Hematopoietic multipotent progenitor cell treated with erythropoietin and hydrocortisone succinate and interleukin-3 and kit ligand, for 17 days (in vitro differentiated cells): ENCODE data around the gene RIC8B.
A peak's percentile ranks its signal among the peaks of the same experiment; 100 is the strongest.
"Not testable (repeated sequence)": the region's sequence is repeated elsewhere in the genome, so short reads cannot be mapped to it uniquely, and the experiment has no call there.

Experiments used
- DNase-seq: peaks from one replicate; pipeline ENCODE4 v3.0.0-alpha.2; 2015; ENCODE audit warnings: low spot score

RIC8B gene

DNA sequence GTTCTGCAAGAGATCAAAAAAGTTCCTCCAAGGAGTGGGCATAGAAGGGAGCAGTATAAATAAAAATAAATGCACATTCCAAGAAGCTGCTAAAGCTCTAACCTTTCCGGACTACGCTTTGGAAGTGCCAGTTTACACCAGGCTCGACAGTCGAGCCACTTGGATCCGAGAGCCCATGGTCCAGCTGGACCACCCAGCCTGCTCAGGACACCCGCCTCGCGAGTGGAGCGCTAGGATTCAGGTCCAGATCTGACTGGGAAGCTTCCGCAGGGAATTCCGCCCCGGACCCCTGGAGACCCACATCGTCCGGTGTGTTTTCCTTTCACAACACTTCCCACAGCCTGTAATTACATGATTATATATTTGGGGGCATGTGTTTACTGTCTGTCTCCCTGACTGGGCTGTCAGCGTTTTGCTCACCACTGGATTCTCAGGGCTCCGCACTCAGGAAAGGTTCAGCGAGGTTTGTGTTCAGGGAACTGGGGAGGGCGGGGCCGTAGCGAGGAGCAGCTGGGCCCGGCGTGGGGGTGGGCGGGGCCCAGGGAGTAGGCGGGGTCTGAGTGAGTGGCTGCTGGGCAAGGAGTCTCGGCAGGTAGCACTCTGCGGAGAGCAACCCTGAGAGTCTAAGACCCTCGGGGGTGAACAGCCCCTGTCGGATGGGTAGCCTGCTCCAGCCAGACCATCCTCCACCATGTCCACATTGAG is 128.9 kb downstream of the RIC8B start:
- peak; percentile 14 for DNase-seq

DNA sequence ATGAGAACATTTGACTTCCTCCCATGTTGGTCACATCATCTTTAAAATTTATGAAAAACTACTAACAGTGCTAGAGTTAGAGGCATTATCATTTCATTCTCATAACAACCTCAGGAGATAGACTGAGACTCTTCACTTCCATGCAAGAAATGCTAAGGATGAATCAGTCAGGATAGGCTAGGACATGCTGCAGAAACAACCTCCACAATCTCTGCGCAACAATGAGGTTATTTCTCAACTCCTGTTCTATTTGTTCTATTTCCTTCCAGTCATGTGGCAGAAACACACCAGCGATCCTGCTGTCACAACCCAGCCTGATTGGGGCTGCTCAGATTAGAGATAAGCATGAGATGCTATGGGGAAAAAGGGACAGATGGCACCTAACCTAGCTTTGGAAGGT is 132.2 kb downstream of the RIC8B start:
- DNase-seq, result no peak

DNA sequence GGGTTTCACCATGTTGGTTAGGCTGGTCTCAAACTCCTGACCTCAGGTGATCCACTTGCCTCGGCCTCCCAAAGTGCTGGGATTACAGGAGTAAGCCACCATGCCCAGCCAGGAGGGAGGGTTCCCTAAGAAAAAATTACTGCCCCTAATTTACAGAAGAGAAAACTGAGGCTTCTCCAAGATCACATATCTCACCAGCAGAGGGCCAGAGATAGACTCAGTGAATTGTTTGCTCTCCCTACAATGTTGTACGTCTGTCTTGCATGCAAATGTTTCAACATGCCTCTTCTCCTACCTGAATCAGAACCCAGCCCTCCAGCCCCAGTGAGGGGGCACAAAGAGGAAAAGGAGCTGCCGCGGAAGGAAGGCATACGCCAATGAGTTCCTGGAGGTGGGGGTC is 132.9 kb downstream of the RIC8B start:
- DNase-seq, result no peak

DNA sequence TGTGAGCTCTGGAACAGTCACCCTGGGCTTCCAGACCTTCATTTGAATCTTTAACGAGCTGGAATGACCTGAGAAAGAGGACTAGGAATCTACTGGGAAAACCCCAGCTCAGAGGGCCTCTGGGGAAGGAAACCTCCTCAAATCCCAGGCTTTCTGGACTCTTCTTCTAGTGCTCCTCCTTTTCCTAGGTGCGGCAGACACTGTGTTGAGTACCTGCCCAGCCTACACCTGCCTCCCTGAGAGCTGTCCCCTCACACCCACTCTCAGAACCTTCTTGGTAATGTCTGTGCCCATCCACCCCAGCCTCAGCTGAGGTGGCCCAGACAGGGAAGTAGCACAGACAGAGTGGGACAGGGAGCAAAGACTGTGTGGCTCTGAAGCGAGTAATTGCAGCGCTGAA is 133.4 kb downstream of the RIC8B start:
- DNase-seq, result no peak

DNA sequence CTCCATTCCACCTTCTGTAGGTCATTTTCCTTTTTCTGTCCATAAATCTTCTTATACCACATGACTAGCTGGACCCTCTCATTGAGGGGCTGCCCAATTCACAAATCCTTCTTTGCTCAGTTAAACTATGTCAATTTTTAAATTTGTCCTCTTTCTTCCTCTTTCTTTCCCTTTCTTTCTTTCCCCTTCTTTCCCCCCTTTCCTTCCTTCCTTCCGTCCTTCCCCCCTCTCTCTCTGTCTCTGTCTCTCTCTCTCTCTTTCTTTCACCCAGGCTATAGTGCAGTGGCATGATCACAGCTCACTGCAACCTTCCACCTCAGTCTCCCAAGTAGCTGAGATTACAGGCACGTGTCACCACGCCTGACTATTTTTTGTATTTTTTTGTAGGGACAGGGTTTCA is 134.1 kb downstream of the RIC8B start:
- DNase-seq, result no peak

DNA sequence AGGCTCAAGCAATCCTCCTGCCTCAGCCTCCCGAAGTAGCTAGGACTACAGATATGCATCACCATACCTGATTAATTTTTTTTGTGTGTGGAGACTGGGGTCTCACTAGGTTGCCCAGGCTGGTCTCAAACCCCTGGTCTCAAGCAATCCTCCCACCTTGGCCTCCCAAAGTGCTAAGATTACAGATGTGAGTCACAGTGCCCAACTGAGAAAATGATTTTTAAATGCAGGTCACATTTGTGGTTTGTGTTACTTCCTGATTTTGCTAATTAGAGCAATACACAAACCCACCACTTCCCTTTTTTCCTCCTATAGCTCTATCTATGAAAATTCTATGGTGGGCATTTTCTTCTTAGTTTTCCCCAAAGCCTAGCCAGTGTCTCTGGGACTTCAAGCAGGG is 135.7 kb downstream of the RIC8B start:
- DNase-seq, result no peak

DNA sequence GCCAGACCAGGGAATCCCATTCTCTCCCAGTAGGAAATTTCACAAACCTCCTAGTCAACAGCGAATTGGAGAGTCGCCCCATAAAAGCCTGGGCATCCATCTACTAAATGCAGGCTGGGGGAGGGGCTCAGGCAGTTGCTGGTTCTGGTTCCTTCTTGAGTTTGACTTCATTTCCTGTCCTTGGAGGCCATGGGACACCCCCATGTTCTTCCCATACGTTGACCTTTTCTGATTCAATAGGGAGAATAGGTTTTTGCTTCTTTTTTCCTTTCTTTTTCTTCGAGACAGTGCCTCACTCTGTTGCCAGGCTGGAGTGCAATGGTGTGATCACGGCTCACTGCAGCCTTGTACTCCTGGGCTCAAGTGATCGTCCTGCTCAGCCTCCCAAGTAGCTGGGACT is 137.1 kb downstream of the RIC8B start:
- no peak for DNase-seq

DNA sequence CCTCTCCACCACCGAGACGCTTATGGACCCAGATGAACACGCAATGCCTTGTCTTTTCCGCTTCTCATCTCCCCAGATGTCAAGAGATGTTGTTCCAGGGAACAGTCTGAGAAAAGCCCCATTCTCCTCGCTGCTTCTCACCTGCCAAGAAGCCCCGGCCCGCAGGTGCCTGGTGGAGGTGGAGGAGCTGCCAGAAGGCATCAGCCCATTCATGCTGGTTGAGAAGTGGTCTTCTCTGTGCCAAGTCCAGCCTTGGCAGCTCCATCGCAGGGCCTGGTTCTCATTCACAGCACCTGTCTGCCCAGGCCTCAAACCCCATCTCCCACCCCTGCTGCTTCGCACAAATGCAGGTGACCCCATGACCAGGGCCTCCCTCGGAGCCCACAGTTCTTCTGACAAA is 139.0 kb downstream of the RIC8B start:
- no peak for DNase-seq

DNA sequence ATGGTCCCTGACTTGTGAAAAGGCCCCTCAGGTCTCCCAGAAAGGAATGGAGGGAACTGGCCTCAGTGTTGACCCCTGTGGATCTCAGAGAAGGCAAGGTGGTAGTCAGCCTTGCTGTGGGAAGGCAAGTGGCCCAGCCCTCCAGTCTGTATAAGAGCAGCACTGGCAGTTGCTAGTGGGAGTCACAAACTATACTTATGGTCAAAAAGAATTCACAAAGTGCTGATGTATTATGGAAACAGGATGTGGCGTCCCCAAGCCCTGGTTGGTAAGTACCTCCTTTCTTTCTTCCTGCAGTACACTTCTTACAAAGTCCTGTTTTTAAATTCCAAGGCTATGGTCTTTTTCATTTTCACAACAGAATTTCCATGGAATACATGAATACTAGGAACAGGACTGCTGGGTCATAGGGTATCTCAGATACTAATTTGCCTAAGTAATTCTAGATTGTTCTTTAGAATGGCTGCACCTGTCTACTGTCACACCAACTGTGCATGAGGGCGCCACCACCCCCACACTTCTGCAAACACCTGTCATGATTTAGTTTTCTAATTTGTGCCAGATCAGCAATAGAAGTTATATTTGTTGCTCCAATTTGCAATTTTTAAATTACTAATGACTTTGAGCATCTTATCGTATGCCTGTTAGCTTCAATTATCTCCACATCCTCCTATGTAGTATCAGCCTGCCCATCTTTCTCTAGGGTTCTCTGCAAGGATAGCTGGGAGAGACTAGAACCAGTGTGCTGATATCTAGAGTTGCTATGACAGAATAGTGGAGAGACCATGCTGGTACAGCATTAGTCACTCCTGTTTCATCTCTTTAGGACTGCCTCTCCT is 140.5 kb downstream of the RIC8B start:
- no peak for DNase-seq

DNA sequence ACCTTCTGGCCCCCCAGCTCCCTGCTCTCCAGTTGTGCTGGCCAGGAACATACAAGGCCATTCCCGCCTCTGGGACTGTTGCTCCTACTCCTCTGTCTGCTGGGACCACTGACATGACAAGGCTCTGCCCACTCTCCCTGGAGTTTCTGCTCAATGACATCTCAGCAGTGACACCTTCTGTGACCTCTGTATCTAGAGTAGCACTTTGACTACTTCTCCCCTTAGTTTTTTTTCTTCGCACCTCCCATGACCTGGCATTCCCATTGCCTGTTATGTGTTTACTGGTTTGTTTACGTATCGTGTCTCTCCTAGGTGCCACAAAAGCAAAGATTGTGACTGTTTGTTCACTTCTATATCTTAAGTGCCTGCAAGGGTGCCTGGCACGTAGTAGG is 141.1 kb downstream of the RIC8B start:
- DNase-seq, result no peak

DNA sequence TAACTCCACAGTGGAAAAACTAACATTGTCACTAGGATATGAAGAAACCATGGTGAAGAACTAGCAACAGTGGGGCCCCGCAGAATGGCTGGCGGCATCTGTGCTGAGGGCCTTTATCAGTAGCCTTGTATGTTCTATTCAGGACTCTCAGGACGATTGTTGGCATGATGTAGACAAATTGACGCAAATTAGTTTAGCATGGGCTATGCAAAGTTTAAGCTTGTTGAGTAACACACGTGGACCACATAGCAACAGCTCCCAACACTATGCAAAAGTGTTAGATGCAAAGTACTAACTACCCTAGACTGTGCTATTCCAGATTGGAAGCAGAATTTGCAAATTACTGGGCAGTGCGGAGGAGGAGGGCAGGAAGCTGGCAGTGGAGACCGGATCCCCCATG is 143.0 kb downstream of the RIC8B start:
- DNase-seq, result no peak

DNA sequence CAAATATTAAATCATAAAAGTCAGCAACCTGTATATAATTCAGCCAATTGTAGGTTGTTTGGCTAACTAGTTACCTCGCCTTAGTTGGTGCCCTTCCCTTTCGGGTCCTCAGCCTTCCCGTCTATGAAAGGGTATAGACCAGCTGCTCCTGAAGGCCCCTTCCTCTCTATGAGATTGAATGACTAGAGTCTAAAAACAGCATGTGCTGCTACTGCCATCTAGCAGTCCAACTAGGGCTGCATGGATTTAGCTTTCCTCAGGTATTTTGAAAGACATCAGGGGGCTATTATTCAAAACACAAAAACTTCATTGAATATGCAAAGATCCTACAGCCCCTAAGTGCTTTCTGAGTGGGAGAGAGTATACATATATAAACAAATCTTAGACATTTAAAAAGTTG is 144.3 kb downstream of the RIC8B start:
- DNase-seq, result no peak

DNA sequence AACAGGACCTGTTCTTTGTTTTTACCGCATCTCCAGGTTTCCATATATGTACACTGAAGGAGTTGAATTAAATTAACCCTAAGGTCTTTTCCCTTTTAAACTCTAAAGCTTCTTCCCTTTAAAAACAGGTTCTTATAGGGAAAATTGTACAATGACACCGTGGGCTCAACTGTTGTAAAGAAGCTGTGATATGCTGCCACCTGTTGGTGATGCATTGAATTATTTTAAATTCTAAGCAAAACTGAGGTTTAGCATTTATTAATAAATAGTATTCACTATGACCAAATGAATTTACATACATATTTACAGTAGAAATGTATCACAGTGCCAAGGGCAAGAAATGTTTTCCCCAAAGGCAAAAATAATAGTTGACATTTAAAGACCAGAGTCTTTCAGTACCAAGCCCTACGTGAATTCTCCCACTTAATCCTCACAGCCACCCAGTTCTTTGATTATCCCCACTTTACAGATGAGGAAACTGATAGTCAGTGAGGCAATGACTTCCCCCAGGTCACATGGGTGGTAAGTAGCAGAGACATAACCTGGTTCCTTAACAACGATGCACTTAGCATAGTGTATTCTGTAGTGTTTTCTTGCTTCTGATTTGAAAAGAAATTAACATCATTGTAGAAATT is 145.5 kb downstream of the RIC8B start:
- peak; percentile 39 for DNase-seq

DNA sequence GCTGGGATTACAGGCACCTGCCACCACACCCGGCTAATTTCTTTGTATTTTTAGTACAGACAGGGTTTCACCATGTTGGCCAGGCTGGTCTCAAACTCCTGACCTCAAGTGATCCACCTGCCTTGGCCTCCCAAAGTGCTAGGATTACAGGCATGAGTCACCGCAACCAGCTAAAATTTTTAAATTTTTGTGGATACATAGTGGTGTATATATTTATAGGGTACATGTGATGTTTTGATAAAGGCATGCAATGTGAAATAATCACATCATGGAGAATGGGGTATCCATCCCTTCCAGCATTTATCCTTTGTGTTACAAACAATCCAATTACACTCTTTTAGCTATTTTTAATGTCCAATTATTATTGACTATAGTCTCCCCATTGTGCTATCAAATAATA is 147.5 kb downstream of the RIC8B start:
- not testable (repeated sequence) for DNase-seq

DNA sequence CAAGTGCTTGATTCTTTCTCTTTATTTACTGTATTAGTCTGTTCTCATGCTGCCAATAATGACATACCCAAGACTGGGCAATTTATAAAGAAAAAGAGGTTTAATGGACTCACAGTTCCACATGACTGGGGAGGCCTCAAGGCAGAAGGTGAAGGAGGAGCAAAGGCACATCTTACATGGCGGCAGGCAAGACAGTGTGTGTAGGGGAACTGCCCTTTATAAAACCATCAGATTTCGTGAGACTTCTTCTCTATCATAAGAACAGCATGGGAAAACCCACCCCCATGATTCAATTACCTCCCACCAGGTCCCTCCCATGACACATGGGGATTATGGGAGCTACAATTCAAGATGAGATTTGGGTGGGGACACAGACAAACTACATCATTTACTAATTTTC is 149.1 kb downstream of the RIC8B start:
- not testable (repeated sequence) for DNase-seq

DNA sequence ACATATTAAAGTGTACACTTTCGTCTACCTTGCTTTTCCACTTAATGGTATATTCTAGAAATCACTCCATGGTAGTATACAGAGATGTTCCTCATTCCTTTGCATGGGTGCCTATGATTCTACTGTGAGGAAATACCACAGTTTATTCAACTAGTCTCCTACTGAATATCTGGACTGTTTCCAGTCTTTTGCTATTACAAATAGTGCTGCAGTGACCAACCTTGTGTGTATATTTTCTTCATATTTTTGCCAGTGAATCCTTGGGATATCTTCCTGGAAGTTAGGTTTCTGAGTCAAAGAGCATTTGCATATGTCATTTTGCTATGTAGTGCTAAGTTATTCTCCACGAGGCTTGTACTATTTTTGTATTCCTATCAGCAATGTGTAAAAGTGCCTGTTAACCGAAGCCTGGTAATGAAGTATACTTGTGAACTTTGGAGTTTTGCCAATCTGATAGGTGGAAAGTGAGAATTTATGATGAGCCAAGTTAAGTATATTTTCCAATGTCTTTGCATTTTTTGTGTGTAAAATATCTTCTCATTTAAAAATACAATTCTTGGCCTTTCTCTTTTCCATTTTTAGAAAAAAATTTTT is 149.9 kb downstream of the RIC8B start:
- no peak for DNase-seq

DNA sequence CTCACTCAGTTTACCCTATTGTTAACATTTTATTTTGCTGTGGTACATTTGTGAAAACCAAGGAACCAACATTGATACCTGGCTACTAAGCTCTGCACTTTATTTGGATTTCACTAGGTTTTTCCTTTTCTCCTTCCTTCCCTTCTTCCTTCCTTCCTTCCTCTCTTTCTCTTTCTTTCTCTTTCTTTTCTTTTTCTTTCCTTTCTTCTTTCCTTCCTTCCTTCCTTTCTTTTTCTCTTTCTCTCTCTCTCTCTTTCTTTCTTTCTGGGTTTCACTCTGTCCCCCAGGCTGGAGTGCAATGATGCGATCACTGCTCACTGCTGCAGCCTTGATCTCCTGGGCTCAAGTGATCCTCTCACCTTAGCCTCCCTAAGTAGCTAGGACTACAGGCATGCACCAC is 152.2 kb downstream of the RIC8B start:
- DNase-seq, result no peak

DNA sequence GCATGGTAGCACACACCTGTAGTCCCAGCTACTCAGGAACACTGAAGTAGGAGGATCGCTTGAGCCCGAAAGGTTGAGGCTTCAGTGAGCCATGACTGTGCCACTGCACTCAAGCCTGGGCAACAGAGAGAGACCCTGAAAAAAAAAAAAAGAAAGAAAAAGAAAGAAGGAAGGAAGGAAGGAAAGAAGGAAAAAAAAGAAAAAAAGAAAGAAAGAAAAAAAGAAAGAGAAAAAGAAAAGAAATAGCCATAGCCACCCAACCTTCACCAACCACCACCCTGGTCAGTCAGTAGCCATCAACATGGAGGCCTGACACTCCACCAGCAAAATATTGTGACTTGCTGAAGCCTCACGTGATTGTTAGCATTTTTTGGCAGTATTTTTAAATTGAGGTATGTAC is 159.8 kb downstream of the RIC8B start:
- DNase-seq, result no peak
